Measurements from ENCODE around the gene EPM2A. TPM values are rescaled to one million over a fixed set of nuclear protein-coding genes. Genes with fewer than 3 reads are reported as not detected.

EPM2A gene
- total RNA-seq, 1 donor from 2014 or later: 7.6 TPM

- DNase-seq (ENCODE audit: low spot score in 2 of 2): no peak
- no peaks in the 10 kb centered on the region for H3K9me3 ChIP-seq
- H3K36me3 ChIP-seq: no peaks in the 10 kb centered on the region
- peaks cover 0 to 4% of the 10 kb centered on the region in 2 donors for H3K4me1 ChIP-seq
- H3K4me3 ChIP-seq: no peak overlapping the region
- intact Hi-C loops (cut with DNase I): loop anchor here (10.0 kb wide), 1 partner anchor 1445 kb away; the partner anchor contains the start of gene UTRN
- no peak overlapping the region for H3K27ac ChIP-seq
- TF ChIP-seq CTCF (IDR thresholded peaks at IDR 0.05): no peak
- H3K27me3 ChIP-seq: no peaks in the 10 kb centered on the region
These were observed 5.4 kb downstream of the EPM2A start for GRCh38 chr6:145729887-145730286.

GRCh38 chr6:145728444-145729385 lies 6.6 kb downstream of the EPM2A start:
- H3K4me3 ChIP-seq: no peak overlapping the region
- no peak for TF ChIP-seq CTCF (IDR thresholded peaks at IDR 0.05)
- no peaks in the 10 kb centered on the region for H3K27me3 ChIP-seq
- intact Hi-C loops (cut with DNase I): no loop called here
- H3K4me1 ChIP-seq: peaks cover 0 to 2% of the 10 kb centered on the region in 2 donors
- peaks cover 0 to 4% of the 10 kb centered on the region in 2 donors for H3K9me3 ChIP-seq
- H3K27ac ChIP-seq: no peak overlapping the region
- no peaks in the 10 kb centered on the region for H3K36me3 ChIP-seq
- DNase-seq (ENCODE audit: low spot score in 2 of 2): no peak

- H3K4me1 ChIP-seq: no peaks in the 10 kb centered on the region
- no peaks in the 10 kb centered on the region for H3K36me3 ChIP-seq
- no peaks in the 10 kb centered on the region for H3K27me3 ChIP-seq
- intact Hi-C loops (cut with DNase I): no loop called here
- H3K9me3 ChIP-seq: peaks cover 0 to 7% of the 10 kb centered on the region in 2 donors
- H3K4me3 ChIP-seq: no peak overlapping the region
- no peak for TF ChIP-seq CTCF (IDR thresholded peaks at IDR 0.05)
- no peak overlapping the region for H3K27ac ChIP-seq
- DNase-seq (ENCODE audit: low spot score in 2 of 2): no peak
These were observed 7.4 kb downstream of the EPM2A start for GRCh38 chr6:145727817-145728388.

- no peak for DNase-seq (ENCODE audit: low spot score in 2 of 2)
- intact Hi-C loops (cut with DNase I): no loop called here
- no peak for TF ChIP-seq CTCF (IDR thresholded peaks at IDR 0.05)
- Histone ChIP-seq H3K9me3 (peaks cover 3 to 7% of the 10 kb centered on the region in 2 donors), H3K4me3 (no peak overlapping the region), H3K4me1 (peaks cover 0 to 8% of the 10 kb centered on the region in 2 donors), H3K27ac (no peak overlapping the region), H3K36me3 (no peaks in the 10 kb centered on the region), H3K27me3 (no peaks in the 10 kb centered on the region)
These were observed 9.8 kb downstream of the EPM2A start for GRCh38 chr6:145725570-145725969.

GRCh38 chr6:145723646-145724045 lies 11.7 kb downstream of the EPM2A start:
- DNase-seq (ENCODE audit: low spot score in 2 of 2): no peak
- Histone ChIP-seq H3K36me3 (no peaks in the 10 kb centered on the region), H3K27me3 (no peaks in the 10 kb centered on the region), H3K4me1 (peaks cover 0 to 8% of the 10 kb centered on the region in 2 donors), H3K4me3 (no peak overlapping the region), H3K27ac (no peak overlapping the region), H3K9me3 (peaks cover 3 to 7% of the 10 kb centered on the region in 2 donors)
- intact Hi-C loops (cut with DNase I): no loop called here
- TF ChIP-seq CTCF (IDR thresholded peaks at IDR 0.05): no peak

Data from ascending aorta (tissue), 2 donors.